ELF-1 (cell line): ENCODE data around the gene DLG2.
A peak's percentile ranks its signal among the peaks of the same experiment; 100 is the strongest.

Source experiments
- DNase-seq: peaks from one replicate; pipeline ENCODE4 v3.0.0-alpha.2; 2016; ENCODE audit warnings: low read depth, low spot score

The DLG2 gene

DNA sequence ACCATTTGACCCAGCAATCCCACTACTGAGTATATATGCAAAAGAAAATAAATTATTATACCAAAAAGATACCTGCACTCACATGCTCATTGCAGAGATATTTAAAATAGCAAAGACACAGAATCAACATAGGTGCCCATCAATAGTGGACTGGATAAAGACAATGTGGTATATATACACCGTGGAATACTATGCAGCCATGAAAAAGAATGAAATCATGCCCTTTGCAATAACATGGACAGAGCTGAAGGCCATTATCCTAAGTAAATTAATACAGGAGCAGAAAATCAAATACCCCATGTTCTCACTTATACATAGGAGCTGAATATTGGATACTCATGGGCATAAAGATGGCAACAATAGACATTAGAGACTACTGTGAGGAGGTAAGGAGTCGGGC is 68.7 kb downstream of the DLG2 start:
- no peak for DNase-seq

DNA sequence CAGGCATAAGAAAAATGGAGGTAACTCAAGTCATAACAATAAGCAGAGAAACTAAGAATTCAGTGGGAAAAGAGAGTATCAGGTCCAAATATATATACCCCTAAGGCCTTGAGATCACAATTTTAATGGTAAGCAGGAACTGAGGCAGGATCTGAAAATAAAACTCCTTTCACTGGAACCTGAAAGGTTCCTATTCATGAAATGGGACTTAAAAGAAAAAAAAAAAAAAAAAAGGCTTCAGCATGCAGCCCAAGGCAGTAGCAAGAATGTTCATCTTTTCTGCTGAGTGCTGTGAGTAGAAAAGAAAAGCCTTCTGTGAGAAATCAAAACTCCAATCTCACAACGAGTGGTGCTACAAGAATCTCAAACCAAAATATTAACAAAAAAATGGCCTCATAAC is 75.3 kb downstream of the DLG2 start:
- DNase-seq = no peak

DNA sequence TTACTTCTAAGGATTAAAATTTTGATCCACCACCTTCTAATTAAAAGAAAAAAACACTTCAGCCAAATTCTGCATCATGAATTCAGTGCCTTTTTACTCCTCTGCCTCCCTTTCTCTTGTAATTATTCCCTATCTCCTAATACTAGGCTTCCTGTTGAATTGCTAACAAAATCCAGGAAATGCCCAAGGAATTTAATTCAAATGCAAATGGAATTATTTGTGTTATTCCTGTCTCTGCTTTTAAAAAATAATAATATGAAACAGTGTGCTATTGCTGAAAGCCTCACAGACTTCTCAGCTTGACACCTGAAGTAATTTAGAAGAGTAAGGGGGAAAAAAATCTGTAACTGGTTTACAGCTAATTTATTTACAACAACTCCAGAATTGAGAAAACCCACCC is 85.5 kb downstream of the DLG2 start:
- no peak for DNase-seq

DNA sequence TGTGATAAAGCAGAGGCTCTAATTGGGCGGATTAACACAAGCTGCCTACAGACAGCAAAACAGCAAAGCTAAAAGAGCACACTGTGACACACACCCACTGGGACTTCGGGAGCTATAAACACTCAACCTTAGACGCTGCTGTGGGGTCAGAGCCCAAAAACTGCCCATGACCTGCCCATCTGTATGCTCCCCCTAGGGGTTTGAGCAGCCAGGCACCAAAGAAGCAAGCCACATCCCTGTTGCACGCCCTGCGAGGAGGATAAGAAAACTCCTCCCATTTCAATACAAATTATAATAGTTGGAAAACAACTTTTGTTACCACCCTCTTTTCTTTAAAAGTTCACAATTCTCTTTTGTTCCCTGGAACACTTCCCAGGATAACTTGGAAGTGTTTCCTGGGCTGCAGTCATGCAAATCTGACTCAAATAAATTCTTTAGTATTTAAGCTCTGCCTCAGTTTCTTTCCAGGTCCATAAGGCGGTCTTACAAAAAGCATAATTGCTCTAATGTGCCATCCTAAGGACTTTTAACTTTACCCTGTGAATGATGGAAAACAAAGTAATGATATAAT is 86.4 kb downstream of the DLG2 start:
- DNase-seq = peak; percentile 22

DNA sequence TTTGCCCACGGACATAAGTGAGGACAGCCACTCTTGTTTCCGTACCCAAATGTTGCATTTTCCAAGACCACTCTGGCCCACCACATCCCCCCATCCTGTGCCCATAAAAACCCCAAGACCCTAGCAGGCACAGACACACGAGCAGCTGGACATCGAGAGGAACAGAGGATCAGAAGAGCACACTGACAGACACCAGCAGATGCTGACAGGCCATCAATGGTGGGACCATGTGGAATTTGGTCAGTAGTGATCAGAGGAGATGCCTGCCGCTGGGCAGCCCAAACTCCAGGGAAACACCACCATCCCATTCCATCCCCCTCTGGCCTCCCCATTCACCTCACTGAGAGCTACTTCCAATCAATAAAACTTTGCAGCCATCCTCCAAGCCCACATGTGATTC is 87.0 kb downstream of the DLG2 start:
- DNase-seq = no peak

DNA sequence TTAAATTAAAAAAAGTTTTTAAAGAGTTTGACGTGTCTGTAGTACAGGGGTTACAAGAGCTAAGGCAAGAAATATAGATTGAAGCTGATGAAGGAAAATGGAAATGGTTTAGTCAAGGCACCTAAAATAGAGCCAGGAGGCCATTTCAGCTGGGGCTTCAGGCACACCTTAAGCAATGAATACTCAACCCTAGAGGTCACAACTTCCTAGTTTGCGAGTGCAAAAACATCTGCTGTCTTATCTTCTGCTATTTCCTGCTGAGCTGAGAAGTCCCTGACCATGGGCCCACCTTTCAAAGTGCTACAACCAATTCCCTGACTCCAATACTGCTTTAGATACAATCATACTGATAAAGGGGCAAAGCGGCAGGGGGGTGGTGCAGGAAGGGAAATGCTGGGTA is 87.4 kb downstream of the DLG2 start:
- peak; percentile 8 for DNase-seq

DNA sequence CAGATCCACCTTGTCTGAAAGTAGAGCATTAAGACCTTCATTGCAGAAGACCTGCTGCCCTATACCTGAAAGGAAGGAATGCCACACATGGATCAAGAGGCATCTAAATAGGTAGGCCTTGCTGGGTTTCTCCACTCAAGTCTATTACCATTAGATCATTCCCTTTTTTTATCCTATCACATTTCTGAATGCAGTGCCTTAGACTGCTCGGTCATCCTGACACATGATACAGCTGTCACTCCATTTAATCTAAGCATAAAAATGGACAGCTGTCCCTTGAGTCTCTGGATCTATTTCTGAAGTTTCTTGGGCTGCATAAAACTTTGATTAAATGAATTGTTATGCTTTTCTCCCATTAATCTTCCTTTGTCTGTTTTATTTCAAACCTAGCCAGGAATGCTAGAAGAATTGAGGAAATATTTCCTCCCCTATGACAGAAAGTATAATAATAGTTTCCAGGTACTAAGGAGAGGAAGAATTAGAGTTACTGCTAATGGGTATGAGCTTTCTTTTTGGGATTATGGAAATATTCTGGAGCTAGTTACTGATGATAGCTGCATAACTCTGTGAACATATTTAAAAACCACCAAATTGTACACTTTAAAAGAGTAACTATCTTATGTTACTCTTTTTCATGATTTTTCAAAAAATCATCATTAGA is 88.0 kb downstream of the DLG2 start:
- no peak for DNase-seq

DNA sequence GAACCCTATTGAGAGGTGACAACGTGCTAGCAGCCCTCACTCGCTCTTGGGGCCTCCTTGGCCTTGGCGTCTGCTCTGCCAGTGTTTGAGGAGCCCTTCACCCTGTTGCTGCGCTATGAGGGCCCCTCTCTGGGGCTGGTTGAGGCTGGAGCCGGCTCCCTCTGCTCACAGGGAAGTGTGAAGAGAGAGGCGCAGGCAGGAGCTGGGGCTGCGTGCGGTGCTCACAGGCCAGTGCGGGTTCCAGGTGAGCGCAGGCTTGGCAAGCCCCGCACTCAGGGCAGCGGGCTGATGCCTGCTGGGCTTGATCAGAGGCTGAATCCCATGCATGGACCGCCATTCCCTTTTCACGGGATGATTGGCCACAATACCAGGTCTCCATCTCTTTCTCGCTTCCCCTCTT is 90.7 kb downstream of the DLG2 start:
- DNase-seq = no peak

DNA sequence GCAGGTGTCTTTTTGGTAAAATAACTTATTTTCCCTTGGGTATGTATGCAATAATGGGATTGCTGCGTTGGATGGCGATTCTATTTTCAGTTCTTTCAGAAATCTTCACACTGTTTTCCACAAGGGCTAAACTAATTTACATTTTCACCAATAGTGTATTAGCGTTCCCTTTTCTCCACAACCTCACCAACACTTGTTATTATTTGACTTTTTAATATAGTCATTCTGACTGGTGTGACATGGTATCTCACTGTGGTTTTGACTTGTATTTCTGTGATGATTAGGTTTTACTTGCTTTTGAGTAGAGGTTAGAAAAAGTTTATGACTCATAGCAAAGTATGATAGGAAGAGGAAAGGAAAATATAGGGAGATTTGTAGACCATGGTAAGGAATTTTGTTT is 92.3 kb downstream of the DLG2 start:
- DNase-seq = no peak

DNA sequence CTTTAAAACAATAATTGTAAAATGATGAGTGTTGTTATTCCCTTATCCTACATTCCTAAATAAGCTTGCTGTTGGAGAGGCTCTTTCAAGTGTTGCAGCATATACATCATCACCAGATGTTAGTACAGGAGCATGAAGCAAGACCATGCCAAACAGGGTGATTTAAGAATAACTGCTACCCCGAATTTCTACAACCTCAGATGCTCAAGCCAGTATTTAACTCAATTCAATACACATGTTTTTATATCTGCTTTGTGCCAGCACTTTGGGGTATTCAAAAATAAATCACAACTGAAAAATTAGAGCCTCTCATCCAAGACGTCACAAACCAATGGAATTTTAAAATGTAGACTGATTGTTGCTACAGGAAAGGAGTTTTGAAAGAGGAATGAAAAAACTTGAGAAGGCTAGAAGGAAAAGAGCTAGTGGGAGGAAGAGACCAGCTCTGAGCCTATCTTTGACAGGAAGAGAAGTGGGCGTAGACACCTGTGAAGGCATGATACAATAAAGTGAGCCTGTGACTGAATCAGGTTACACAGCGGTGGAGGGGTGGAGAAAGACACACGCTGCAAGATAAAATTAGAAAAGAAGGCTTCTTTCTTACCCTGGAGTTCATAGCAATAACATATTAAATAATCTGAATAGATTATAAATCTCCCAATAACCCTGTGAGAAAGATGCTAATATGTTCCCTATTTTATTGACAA is 95.8 kb downstream of the DLG2 start:
- no peak for DNase-seq

DNA sequence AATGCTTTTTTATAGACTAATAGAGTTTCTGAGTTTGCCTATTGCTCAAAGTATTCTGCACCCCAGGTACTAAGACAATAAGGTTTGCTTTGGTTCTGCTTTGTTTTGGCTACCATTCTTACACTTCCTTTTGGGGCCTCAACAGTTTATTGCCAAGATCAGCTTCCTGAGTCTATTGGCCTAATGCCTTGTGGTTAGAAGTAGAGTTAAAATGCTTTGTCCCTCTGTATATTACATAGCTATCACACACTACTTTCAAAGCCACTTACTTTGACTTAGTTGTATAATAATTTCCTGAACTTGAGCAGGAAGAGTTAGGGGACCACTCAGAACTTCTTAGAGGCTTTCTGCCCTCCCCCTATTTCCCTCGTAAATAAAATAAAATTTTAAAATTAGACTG is 96.5 kb downstream of the DLG2 start:
- no peak for DNase-seq

DNA sequence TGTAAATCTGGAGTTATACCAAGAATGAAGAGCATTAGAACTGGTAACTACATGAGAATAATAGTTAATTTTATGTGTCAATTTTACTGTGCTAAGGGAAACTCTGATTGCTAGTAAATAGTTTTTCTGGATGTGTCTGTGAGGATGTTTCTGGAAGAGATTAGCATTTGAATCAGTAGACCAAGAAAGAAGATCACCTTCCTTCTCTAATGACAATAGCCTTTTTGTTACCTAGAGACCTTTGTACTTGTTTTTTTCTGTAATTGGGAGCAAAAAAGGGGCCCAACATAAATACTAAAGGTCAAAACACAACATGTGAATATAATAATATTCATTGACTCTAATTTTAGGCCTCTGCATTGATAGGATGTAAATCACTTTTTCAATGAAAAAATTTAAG is 100.6 kb downstream of the DLG2 start:
- no peak for DNase-seq

DNA sequence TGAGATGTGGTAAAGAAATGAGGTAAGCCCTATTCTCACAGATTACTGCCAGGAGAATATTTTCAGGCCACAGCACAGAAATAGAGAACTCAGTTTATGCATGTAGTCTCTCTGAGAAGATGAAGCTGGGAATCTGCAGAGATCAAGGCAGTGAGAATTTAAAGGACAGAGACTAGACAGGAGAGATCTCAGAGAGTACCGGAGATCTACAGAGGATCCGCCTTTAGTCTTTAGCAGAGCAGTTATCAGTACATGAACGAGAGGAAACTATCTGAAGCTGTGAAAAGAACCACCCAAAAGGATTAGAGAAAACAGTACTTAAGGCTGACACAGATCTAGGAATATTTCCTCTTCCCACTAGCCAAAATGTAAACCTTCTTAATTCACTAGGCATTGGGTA is 101.5 kb downstream of the DLG2 start:
- DNase-seq = no peak

DNA sequence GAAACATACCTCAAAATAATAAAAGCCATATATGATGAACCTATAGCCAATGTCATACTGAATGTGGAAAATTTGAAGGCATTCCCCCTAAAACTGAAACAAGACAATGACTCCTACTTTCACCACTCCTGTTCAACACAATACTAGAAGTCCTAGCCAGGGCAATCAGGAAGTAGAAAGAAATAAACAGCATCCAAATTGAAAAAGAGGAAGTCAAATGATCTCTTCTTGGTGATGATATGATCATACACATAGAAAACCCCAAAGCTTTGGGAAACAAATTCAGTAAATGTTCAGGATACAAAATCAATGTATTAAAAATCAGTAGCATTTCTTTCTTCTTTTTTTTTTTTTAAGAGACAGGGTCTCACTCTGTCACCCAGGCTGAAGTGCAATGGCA is 109.9 kb downstream of the DLG2 start:
- no peak for DNase-seq

DNA sequence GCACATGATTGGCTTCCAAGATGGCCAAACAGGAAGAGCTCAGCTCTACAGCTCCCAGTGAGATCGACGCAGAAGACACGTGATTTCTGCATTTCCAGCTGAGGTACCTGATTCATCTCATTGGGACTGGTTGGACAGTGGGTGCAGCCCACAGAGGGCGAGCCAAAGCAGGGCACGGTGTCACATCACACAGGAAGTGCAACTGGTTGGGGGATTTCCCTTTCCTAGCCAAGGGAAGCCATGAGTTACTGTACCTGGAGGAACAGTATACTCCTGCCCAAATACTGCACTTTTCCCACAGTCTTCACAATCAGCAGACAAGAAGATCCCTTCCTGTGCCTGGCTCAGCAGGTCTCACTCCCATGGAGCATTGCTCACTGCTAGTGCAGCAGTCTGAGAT is 131.2 kb downstream of the DLG2 start:
- DNase-seq = no peak

DNA sequence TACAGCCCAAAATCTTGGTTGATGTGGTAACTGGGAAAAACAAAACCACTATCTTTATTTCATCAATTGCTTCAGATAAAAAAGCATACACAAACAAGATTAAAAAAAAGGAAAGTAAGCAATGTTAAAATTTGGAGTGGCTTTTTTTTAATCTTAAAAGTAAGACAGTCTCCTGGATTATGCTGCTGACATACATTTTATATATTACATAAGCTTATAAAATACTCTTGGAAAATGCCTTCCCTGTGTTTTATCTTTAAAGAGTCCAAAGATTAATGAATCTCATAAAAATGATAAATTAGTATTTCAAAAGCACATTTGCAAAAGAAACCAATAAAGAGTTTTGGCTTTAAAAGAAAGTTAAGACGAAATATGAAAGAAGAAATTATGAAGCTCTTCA is 132.7 kb downstream of the DLG2 start:
- no peak for DNase-seq

DNA sequence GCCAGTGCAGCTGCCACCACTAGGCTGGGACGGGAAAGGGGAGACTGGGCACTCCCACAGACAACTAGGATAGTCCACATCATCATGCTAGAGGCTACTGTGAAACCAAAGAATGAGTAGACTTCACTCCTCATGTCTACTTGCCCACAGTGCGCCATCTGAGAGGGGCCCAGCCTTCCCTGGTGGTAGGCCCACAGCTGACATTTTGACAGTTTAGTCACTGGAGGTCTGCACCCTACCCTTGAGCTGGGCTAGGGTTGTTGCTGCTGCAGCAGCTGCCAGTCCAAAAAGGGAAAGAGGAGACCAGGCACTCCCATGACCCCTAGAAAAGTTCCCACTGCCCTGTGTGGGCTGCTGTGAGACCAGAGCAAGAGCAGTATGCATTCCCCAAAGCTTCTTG is 141.2 kb downstream of the DLG2 start:
- DNase-seq = no peak

DNA sequence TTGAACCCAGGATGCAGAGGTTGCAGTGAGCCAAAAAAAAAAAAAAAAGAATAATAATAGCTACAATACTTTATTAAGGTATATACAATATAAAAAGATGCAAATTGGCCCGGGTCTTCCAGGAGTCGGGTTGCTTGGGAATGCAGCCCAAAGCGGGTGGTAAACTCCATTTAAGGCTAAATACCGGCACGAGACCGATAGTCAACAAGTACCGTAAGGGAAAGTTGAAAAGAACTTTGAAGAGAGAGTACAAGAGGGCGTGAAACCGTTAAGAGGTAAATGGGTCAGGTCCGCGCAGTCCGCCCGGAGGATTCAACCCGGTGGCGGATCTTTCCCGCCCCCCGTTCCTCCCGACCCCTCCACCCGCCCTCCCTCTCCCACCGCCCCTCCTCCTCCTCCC is 143.3 kb downstream of the DLG2 start:
- no peak for DNase-seq

DNA sequence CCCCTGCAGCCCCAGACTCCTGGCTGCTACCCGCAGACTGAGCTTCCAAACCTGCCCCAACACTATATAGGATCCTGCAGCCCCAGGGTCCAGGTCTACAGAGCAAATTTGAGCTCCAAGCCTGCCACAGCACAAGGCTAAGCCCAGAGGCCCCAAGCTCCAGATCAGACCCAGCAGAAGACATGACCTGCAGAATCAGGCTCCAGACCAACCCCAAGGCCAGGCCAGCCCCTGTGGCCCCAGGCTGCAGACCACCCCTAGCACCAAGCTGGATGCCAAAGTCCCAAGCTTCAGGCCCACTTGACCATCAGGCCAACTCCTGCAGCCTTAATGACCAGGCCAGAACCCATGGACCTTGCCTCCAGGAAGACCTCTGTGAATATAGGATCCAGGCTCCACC is 145.3 kb downstream of the DLG2 start:
- no peak for DNase-seq

DNA sequence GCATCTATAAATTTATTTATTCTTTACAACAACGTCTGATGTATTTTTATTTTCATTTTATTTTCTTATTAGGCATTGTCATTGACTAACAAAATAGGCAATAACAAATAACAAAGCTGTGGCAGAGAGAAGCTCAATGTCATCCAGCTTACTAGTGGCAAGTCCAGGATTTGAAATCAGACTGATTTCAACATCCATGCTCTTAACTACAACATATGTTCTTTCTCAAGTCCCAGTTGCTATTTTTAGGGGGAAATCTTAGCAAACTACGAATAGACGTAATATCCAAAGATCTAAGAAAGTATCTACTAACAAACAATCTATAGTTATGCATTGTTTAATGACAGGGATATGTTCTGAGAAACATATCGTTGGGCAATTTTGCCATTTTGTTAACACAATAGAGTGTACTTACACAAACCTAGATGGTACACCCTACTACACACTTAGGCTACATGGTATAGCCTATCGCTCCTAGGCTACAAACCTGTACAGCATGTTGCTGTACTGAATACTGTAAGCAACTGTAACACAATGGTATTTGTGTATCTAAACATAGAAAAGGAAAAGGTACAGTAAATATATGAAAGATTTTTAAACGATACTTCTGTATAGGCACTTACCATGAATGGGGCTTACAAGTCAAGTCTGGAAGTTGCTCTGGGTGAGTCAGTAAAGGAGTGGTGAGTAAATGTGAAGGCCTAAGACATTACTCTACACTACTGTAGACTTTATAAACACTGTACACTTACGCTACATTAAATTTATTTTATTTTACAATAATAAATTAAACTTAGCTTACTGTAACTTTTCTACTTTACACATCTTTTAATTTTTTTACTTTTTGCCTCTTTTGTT is 151.3 kb downstream of the DLG2 start:
- no peak for DNase-seq

DNA sequence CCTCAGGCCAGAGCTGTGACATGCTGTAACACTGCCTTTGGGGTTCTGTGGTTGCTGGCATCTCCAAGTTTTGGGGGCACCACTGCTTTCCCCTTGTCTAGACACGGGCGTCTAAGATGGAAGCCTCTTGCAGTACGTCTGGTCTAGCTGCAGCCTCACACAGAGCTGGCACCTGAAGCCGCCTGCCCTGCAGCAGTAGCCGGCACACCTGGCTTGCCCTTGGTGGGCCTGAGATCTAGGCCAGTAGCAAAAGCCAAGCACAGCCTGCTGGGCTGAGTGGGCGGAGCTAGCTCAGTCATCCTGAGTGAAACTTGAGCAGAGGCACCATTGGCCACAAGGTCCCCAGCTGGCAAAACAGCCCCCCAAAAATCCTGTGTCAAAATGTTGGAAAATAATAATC is 154.2 kb downstream of the DLG2 start:
- no peak for DNase-seq

DNA sequence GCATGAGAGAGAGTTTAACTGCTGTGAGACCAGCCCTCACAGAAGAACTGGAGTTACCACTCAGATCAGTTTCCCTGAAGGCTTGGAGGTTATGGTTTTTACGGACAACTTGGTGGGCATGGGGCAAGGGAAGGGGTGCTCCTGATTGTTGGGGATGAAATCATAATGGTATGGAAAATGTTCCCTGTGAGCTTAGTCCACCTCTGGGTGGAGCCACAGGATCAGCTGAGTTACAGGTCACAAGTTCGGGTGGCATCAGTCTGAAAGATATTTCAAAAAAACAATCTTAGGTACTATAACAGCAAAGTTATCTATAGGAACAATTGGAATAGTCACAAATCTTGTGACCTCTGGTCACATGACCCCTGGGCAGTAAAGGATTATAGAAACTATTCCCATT is 162.9 kb downstream of the DLG2 start:
- DNase-seq = peak; percentile 10

DNA sequence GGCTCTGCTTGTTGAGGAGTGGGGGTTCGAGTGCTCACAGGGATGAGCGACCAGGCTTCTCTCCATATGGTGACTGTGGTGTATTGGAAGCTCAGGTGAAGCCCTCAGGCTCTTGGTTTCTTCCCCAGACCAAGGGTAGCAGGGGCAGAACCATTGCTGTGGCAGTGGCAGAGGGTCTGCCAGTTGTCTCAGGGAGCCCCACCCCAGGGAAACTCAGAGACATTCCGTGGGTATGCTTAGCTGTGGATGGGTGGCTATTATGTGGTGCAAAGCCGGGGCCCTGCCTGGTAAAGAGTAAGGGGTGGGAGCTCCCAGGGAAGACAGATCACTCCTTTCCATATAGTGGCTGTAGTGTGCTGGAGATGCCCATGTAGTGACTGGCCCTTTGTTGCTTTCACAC is 167.8 kb downstream of the DLG2 start:
- DNase-seq = no peak
